GM18502 (cell line): ENCODE data around the gene ENTREP3.
"Not testable (repeated sequence)": the region's sequence is repeated elsewhere in the genome, so short reads cannot be mapped to it uniquely, and the experiment has no call there.

ENCODE experiments used
- ATAC-seq: cut with Tn5 transposase; IDR thresholded peaks from one replicate; pipeline ENCODE4 v1.9.1; 2021; ENCODE audit warnings: mild to moderate bottlenecking; ENCODE audit not compliant: unreplicated experiment, poor library complexity

Gene ENTREP3

DNA sequence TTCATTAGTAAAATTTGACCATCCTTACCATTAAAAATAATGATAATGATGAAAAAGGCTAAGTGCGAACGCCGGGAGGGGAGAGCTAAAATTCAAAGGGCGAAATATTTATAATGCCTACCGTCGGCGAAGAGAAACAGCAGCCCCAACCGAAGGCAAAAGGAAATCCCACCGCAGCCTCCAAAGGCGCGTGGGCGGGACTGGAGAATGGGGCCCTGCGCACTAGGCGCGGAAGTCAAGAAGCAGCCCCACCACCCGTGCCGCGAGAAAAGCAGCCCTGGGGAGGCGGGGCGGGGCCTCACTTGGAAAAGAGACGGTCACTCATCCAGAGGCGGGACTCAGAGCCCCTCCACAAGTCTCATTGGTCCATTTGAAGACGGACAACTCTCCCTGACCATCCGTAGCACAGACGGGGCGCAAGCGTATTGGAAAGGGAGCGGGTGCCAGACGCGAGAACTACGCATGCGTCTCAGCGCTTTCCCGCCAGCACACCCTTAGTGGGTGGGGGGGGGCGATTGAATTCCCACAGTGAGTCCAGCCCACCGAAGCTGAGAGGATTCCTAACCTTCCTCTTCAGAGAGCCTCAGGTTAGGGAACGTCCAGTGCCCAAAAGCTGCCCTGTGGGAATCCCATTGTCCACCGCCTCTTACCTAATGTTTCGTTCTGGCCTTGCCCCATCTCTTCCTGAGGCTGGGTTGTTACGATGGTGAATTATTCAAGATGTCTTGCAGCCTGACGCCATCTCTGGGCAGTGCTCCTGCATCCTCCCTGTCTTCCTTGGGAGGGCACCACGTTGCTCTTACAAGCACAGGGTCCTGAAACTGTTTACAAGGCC, 27.8 kb downstream of the ENTREP3 start:
- peak; percentile 89 for ATAC-seq

DNA sequence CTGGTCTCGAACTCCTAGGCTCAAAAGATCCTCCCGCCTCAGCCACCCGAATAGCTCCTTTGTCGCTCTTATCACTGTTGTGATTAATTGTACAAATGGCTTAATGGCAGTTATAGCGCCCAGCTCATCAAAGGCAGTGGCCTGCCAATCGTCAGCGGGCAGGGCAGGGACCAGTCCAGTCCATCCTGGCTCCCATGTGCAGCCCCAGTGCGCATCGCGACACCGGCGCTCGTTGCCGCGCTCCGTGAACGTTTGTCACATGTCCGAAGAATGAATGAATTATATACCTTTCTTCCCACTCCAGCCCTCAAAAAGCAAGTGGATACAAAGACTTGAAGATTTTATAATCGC, 28.4 kb downstream of the ENTREP3 start:
- ATAC-seq: no peak

- ATAC-seq: no peak
Observed at GRCh38 chr1:155226188-155226909, 28.9 kb downstream of the ENTREP3 start.

DNA sequence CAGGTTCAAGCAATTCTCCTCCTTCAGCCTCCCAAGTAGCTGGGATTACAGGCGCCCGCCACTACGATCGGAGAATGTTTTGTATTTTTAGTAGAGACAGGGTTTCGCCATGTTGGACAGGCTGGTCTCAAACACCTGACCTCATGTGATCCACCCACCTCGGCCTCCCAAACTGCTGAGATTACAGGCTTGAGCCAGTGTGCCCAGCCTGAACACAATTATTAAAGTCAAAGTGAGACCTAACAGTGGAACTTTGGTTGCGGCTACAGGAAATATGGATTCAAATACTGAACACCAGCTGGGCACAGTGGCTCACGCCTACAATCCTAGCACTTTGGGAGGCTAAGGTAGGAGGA, 29.9 kb downstream of the ENTREP3 start:
- not testable (repeated sequence) for ATAC-seq

GRCh38 chr1:155223047-155223446, 32.2 kb downstream of the ENTREP3 start:
- no peak for ATAC-seq

- not testable (repeated sequence) for ATAC-seq
Observed at GRCh38 chr1:155220211-155220965, 34.9 kb downstream of the ENTREP3 start.

GRCh38 chr1:155219592-155220031, 35.7 kb downstream of the ENTREP3 start:
- ATAC-seq: no peak

- ATAC-seq: no peak
Observed at GRCh38 chr1:155218854-155219591, 36.3 kb downstream of the ENTREP3 start.

DNA sequence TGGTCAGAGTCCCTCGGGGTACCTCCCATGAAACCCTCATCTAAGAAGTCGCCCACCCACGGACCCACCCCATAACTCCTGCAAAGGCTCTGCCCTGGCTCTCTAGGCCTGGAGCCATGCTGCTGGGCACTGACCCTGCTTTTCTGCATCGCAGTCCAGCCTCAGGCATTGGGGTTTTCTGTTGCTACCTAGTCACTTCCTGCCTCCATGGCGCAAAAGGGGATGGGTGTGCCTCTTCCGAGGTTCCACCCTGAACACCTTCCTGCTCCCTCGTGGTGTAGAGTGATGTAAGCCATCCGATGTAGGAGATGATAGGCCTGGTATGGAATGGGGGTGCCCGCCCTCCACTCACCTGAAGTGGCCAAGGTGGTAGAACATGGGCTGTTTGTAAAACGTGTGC, 40.6 kb downstream of the ENTREP3 start:
- ATAC-seq: not testable (repeated sequence)

DNA sequence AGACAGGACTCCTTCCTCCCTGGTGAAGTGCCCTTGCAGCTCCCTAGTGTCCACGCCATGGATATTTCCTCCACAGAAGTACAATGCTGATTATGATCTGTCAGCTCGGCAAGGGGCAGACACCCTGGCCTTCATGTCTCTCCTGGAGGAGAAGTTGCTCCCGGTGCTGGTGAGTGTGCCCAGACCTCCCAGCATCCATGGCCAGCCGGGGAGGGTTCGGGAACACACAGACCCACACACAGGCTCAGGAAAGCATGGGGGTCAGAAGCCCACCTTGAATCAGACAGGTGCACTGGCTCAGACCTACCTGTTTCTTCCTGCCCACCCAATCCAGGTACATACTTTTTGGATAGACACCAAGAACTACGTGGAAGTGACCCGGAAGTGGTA, 43.2 kb downstream of the ENTREP3 start:
- ATAC-seq: not testable (repeated sequence)

DNA sequence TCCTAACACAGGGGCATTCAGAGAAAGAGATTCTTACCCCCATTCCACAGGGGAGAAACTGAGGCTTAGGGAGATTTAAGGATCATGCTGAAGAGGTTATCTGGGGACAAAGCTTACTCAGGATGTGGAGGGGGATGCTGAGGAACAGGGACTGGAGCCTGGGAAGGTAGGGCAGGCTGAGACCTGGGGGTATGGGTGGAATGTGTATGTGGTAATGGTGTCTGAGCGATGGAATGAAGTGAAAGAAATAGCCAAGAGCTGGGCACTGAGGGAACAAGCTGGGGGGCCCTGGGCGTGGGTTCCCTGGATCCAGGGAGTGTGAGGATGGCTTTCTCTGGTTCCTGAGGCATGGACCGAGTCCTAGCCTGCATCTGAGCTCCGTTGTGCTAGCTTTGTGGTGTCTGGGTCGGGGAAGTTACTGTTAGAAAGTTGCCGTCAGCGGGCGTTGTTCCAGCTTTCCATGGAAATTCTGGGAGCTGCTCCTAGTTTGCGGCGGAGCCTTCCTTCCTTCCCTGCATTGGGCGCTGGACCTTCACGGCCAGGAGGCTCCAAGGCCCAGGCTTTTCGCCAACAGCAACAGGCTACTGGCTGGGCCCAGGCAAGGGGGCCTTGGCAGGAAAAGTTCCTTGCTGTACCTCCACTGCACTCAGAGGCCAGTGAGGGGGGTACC, 43.8 kb downstream of the ENTREP3 start:
- not testable (repeated sequence) for ATAC-seq

DNA sequence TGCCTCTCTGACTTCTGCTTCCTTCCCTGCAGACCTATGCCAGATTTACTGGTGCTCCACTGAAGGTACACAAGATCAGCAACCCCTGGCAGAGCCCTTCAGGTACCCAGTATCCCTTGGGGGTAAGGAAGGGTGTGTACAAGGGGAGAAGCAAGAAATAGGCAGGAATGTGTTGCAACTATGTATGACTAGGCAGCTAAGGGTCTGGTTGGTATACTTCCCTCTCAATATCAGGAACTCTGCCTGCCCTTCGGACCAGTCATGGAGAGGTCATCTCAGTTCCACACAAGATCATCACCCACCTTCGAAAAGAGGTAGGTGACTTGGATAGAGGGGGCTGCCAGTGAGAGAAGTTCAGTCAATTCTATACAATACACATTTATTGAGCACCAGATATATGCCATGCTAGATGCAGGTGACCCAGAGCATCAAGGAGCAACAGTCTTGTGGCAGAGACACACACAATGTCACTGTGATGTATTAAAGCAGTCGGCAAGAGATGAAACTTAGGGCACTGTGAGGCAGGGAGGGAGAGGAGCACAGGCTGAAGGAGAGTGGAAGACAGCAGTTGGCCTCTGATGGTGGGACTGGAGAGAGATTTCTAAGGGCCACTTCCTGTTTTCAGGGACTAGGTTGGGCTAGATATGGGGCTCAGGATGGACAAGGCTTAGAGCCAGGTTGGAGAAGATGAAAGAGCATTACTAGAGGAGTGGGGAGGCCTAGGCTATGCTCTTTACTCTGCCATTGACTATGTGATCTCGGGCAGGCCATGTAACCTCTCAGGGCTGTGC, 44.8 kb downstream of the ENTREP3 start:
- ATAC-seq: no peak

DNA sequence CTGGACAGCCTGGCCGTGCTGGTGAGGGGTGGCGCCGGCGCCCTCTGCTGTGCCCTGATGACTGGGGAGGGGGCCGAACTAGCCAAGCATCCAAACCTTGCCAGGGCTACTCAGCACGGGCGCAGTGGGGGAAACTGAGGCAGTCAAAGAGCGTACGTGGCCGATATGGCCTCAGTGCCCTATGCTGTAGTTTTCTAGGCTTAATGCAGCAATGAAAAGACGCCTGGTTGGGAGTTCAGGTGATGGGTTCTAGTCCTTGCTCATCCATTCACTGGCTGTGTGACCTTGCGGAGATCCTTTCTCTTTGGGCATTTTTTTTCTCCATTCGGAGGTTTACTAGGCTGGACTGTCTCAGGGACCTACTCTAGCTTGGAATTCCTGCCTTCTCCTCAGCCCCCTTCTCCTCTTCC, 46.0 kb downstream of the ENTREP3 start:
- ATAC-seq: no peak

DNA sequence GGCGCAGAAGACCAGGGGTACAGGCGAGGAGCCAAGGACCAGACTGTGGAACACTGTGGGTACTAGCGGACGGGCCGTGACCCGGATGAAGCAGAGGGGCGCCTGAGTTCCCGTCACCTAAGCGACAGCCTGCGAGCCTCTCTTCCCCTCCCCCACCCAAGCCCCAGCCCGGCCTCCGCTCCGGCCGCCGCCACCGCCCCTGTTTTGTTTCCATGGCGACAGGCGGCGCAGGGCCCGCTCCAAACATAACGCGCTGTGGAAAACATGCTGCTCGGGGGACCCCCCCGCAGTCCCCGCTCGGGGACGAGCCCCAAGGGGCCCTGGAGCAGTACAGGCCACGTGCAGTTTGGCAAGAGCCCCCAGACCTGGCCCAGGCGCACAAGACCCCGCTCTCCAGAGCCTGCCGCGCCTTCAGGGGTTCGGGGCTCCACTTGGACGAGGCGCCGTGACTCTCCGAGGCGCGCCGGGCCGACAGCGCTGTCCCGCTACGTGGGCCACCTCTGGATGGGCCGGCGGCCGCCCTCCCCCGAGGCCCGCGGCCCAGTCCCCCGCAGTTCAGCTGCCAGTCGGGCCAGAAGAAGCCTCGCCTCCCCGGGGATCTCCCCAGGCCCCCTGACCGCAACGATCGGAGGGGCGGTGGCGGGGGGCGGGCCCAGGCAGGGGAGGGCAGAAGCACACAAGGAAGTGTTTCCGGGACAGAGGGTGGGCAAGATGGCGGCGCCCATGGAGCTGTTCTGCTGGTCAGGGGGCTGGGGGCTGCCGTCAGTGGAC, 46.6 kb downstream of the ENTREP3 start, which contains the start of gene MTX1:
Gene MTX1, plus strand, starts transcription at position 155 of the 771 bp plus-strand sequence. Its CDS starts 110 bp downstream, at position 265.
- ATAC-seq: peak; percentile 80

- no peak for ATAC-seq
Observed at GRCh38 chr1:155207806-155208540, 47.3 kb downstream of the ENTREP3 start, which contains the start of gene THBS3. THBS3 (minus strand) TSS chr1:155207897; CDS start chr1:155207876, 21 bp downstream.

DNA sequence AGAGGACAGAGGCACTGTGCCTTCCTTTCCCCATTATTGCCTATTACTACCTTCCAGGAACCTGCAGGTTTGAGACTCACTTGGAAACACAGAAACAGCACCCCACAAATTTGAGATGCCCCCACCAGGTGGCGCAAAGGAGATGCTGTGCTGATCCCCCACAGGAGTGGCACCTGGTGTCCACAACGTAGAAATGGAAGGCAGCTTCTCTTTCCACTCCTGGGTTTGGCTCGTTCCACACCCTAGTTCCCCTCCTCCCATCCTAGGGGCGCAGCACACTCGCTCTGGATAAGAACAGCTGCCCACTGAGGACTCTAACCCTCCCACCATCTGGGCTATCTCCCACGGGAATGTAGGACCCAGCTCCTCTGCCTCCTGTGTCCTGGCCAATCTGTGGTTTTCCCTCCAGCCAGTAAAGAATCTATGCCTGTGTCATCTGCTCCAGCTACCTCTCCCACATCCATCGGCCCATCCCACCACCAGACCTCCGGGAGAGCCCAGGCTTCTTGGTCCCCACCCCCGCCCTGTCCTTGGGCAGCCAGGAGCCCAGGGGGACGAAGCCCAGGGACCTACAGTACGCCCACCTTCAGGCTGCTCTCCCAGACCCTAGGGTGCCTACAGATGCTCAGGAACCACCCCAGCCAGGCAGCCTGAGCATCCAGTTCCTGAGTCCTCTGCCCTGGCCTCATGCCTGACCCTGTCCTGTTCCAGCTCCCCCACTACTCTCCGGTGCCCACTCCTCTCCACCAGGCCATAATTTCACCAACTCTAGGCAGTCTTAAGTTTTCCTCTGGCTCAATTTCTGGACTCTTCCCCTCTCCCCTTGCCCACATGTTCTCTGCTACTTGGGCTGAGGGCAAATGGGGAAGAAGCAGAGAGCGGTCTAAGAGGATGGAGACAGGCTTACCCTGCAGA, 48.1 kb downstream of the ENTREP3 start:
- no peak for ATAC-seq
